Measurements from ENCODE around the gene EIF5AL1.

EIF5AL1 gene

GRCh38 chr10:79483299-79483698 is 29.0 kb upstream of the EIF5AL1 start:
- Mint-ChIP-seq H3K27ac (no peak overlapping the region), H3K4me3 (no peak overlapping the region), H3K36me3 (ENCODE audit: low read depth) (peaks cover 5% of the 10 kb centered on the region), H3K27me3 (ENCODE audit: low read depth, poor library complexity) (peaks cover 6% of the 10 kb centered on the region), H3K4me1 (peaks cover 25% of the 10 kb centered on the region), H3K9me3 (peaks cover 13% of the 10 kb centered on the region)
- no peak for TF ChIP-seq CTCF (IDR thresholded peaks at IDR 0.05)
- DNase-seq: no peak

- Mint-ChIP-seq H3K4me1 (peaks cover 31% of the 10 kb centered on the region), H3K27ac (no peak overlapping the region), H3K27me3 (ENCODE audit: low read depth, poor library complexity) (peaks cover 6% of the 10 kb centered on the region), H3K4me3 (no peak overlapping the region), H3K36me3 (ENCODE audit: low read depth) (peaks cover 5% of the 10 kb centered on the region), H3K9me3 (peaks cover 13% of the 10 kb centered on the region)
- TF ChIP-seq CTCF (IDR thresholded peaks at IDR 0.05): no peak
- DNase-seq: no peak
Measured at GRCh38 chr10:79483948-79484347, 28.4 kb upstream of the EIF5AL1 start.

- Mint-ChIP-seq H3K27ac (no peak overlapping the region), H3K4me1 (peaks cover 31% of the 10 kb centered on the region), H3K36me3 (ENCODE audit: low read depth) (peaks cover 5% of the 10 kb centered on the region), H3K27me3 (ENCODE audit: low read depth, poor library complexity) (peaks cover 6% of the 10 kb centered on the region), H3K9me3 (peaks cover 13% of the 10 kb centered on the region), H3K4me3 (no peak overlapping the region)
- no peak for DNase-seq
- TF ChIP-seq CTCF (IDR thresholded peaks at IDR 0.05): no peak
Measured at GRCh38 chr10:79484476-79484875, 27.9 kb upstream of the EIF5AL1 start.

GRCh38 chr10:79487296-79488194 is 24.8 kb upstream of the EIF5AL1 start:
- H3K36me3 Mint-ChIP-seq (ENCODE audit: low read depth): no peaks in the 10 kb centered on the region
- TF ChIP-seq CTCF (IDR thresholded peaks at IDR 0.05): peak; percentile 78
- no peak overlapping the region for H3K27ac Mint-ChIP-seq
- peaks cover 41% of the 10 kb centered on the region for H3K4me1 Mint-ChIP-seq
- H3K27me3 Mint-ChIP-seq (ENCODE audit: low read depth, poor library complexity): peaks cover 6% of the 10 kb centered on the region
- H3K4me3 Mint-ChIP-seq: no peak overlapping the region
- H3K9me3 Mint-ChIP-seq: no peaks in the 10 kb centered on the region
- peak; percentile 73 for DNase-seq

GRCh38 chr10:79488336-79488735 is 24.0 kb upstream of the EIF5AL1 start:
- H3K36me3 Mint-ChIP-seq (ENCODE audit: low read depth): no peaks in the 10 kb centered on the region

More at GRCh38 chr10:79488336-79488735, 24.0 kb upstream of the EIF5AL1 start:
- no peak for TF ChIP-seq CTCF (IDR thresholded peaks at IDR 0.05)
- H3K4me3 Mint-ChIP-seq: no peak overlapping the region
- H3K9me3 Mint-ChIP-seq: no peaks in the 10 kb centered on the region
- DNase-seq: no peak
- peaks cover 41% of the 10 kb centered on the region for H3K4me1 Mint-ChIP-seq
- no peak overlapping the region for H3K27ac Mint-ChIP-seq
- H3K27me3 Mint-ChIP-seq (ENCODE audit: low read depth, poor library complexity): peaks cover 6% of the 10 kb centered on the region
